Activated CD8-positive, alpha-beta memory T cell treated with anti-CD3 and anti-CD28 coated beads, Interleukin-2, amount 50 U/mL, for 1 hour (primary cell): ENCODE measurements around the gene PCIF1.

ENCODE experiments used
- DNase-seq: peaks from one replicate; pipeline ENCODE4 v3.0.0-alpha.2; 2020; ENCODE audit errors: extremely low read depth

The PCIF1 gene

GRCh38 chr20:45904583-45905504 is 29.6 kb upstream of the PCIF1 start:
- DNase-seq: no peak

GRCh38 chr20:45905505-45906079 is 28.9 kb upstream of the PCIF1 start:
- DNase-seq: no peak

DNA sequence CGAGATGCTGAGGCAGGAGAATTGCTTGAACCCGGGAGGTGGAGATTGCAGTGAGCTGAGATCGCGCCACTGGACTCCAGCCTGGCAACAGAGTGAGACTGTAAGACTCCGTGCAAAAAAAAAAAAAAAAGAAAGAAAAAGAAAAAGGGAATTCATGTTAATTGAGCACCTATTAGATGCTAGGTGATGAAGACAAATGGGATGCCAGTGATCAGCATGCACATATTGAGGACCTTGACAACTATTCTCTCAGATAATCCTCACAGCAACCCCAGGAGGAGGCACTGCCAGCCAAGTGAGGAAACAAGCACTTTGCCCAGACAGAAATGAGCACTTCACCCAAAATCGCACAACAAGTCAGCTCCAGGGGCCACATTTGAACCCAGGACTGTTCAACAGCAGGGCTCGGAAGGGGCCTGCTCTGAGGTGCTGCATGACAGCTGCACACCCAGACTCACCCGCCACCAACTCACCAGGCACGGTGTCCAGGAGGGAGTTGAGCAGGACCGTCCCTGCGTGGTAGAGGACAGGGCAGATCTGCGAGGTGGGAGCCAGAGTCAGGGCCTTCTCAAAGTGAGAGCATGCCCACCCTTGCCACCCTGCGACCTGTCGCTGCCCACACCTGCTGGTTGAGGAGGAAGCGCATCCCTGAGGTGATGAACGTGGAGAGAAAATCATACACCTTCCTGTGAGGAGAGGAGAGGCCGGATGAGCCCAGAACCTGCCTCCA is 27.1 kb upstream of the PCIF1 start:
- no peak for DNase-seq

DNA sequence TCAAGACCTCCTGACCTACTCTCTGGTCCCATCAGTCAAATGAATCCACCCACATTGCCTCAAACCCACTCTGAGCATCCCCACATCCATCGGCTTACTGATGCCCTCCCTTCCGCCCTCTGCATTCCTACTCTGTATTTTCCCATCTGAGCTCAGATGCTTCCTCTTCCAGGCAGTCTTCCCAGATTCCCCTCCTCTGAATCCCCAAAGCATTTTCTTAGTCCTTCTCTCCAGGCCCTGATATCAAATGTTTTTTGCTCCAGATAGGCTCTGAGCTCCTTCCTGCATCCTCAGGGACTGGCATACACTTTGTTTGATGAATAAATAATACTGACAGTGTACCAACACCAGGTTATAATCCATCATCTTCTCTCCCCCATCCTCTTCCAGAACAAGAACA is 26.4 kb upstream of the PCIF1 start:
- DNase-seq: no peak

DNA sequence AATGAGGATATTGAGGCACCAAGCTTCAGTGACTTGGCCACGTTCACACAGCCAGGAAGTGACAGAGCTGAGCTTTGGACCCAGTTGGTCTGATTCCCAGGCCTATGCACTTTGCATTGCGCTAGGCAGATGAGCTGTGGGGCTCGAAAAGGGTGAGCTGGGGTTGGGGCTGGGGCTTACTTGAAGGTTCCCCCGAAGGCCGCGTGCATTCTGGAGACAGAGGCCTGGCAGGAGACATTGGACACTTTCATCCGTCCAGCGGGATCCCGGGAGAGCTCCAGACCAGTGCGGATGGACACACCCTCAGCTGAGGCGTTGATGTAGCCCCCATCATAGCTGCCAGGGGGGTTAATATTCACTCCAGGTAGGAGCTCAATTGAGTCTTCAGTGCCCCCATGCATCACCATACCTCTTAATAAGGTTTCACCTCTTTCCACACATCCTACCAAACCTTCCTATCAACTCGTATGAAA is 25.1 kb upstream of the PCIF1 start:
- DNase-seq: no peak

DNA sequence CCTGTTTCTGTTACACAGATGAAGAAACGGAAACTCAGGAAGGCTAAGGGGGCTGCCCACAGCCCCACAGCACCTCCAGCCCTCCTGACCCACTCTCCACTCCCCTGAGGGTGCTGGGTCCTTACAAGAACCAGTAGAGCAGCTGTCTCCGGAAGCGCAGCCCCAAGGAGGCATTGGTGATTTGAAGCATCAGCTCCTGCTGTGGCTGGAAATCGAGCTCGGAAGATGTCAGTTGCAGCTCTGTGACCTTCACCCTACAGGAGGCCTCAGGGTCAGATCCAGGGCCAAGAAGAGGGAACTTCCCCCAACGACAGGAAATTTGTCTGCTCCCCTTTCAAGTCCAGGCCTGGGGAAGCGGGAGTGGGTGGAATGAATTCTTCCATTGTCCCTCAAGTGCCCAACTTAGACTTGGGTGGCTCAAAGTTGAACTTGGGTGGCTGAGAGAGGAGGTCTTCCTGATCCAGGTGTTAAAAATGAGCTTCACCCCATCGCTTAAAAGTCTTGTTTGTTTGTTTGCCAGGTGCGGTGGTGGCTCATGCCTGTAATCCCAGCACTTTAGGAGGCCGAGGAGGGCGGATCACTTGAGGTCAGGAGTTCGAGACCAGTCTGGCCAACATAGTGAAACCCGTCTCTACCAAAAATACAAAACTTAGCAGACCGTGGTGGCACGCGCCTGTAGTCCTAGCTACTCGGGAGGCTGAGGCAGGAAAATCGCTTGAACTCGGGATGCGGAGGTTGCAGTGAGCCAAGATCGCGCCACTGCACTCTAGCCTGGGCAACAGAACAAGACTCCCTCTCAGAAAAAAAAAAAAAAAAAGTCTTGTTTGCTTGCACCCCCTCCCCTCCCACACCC is 24.4 kb upstream of the PCIF1 start:
- DNase-seq: no peak

DNA sequence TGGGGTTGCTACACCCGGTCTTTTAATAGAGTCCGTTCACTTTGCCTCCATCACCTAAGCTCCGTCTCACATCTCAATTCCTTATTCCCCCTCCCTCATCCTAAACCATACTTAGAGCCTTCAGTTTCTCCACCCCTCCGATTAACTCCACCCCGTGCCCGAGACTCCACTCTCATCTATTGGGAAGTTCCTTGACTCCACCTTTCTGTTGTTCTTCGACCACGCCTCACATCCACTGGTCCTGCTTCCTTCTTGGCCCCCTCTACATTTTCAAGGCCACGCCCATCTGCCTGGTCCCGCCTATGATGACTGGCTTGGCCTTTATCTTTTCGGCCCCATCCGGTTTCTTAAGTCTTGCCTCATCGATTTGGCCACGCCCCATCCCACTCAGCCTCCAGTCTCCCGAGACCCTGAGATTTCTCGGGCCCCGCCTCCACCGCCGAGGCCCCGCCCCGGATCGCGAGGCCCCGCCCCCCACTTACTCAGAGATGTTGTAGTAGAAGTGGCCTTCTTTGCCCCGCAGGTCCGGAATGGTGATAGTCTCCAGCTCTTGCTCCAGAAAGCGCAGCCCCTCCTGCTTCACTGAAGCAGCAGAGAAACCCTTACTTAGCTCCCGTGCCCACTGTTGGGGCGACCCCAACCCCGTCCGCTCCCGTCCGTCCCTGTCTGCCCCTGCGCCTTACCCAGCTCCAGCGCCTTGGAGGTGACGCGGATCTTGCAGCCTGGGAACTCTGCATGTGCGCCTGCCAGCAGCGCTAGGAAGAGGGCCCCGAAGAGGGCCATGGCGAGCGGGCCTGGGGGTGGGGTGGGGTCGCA is 23.6 kb upstream of the PCIF1 start:
- DNase-seq: peak; percentile 63

DNA sequence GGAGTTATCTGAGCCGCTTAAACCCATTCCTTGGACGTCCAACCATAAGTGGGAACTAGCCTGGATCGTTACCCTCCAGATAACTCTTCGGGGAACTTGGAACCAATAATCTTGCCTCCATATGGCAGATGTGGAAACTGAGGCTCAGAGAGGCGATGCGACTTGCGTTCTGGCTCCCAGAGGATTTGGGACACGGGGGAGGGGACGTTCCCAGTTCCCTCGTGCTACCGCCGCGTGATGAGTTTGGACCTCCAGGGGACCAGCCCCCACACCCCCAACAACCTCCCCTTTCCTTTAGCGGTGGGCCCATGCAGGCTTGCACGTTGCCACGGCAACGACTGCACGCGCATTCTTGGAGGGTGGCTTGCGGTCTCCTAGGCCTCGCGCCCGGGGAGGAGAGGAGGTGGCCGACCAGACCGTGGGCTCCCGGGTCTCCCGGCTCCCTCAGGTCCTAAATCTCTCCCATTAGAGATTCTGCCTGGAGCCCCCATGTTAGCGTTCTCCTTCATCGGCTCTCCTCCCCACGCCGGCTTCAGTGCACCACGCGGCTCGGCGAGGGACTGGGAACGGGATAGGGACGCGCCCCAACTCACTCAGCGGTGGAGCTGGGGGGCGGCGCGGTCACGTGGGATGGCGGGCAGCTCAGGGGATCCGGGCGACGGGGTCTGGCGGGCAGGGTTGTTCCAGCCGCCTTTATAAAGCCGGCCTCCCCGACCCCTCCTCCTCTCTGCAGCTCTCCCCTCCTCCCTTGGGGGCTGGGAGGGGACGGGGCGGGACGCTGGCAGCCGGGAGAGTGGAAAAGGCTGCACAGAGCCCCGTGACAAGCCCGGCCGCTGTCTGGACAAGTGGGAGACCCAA is 22.8 kb upstream of the PCIF1 start, which contains the start of gene PLTP:
TSS of gene PLTP (minus strand) at position 670 of the 858 bp plus-strand sequence. CDS start 703 bp downstream, outside the sequence.
- DNase-seq: no peak

DNA sequence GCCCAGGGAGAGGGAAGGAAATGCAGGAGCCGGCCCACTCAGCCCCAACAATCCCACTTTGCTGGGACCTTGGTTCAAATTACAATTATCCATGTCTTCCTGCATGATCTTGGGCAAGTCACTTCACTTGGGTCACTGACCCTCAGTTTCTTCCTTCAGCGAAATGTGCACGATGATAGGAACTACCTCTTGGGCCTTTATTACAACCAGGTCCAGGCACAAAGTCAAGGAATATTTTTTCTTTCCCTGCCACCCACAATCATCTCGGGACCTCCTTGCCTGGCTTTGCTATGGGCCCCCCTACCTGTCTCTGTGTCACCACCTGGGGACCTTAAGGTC is 22.2 kb upstream of the PCIF1 start:
- no peak for DNase-seq

DNA sequence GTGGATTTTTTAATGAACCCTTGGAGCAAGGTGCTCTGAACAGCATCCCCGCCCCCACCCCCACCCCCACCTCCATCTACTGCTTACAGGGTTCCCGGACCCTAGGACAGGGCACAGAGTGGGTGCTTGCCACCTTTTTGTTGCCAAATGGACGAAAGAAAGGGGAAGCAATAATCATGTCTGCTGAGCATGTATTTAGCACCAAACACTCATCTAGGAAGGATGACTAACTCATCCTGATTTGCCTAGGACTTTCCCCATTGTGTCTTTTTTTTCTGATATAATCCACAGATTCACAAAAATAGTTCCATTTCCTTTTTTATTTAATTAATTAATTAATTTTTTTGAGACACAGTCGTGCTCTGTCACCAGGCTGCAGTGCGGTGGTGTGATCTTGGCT is 21.4 kb upstream of the PCIF1 start:
- no peak for DNase-seq

- DNase-seq: no peak
These were observed 16.7 kb upstream of the PCIF1 start for GRCh38 chr20:45917790-45918141.

GRCh38 chr20:45918182-45918737 is 16.2 kb upstream of the PCIF1 start:
- DNase-seq: no peak

DNA sequence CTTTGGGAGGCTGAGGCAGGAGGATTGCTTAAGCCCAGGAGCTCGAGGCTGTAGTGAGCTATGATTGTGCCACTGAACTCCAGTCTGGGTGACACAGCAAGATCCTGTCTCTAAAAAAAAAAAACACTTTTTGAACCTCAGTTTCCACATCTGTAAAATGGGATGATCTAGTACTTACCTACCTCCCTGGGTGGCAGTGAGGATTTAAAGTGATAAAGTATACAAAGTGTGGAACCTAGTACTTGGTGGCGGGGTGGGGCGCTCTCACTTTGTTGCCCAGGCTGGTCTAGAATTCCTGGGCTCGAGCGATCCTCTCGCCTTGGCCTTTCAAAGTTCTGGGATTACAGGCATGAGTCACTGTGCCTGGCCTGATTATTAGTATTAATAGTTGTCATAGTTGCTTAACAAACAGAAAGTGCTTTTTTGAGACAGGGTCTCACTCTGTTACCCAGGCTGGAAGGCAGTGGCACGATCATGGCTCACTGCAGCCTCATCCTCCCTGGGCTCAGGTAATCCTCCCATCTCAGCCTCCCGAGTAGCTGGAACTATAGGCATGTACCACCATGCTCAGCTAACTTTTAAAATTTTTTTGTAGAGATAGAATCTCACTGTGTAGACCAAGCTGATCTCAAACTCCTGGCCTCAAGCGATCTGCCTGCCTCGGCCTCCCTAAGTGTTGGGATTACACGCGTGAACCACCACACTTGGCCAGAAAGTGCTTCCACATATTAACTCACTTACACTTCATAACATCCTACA is 15.5 kb upstream of the PCIF1 start:
- DNase-seq: no peak

GRCh38 chr20:45919542-45920399 is 14.7 kb upstream of the PCIF1 start:
- DNase-seq: no peak

GRCh38 chr20:45920462-45921336 is 13.8 kb upstream of the PCIF1 start:
- DNase-seq: no peak

DNA sequence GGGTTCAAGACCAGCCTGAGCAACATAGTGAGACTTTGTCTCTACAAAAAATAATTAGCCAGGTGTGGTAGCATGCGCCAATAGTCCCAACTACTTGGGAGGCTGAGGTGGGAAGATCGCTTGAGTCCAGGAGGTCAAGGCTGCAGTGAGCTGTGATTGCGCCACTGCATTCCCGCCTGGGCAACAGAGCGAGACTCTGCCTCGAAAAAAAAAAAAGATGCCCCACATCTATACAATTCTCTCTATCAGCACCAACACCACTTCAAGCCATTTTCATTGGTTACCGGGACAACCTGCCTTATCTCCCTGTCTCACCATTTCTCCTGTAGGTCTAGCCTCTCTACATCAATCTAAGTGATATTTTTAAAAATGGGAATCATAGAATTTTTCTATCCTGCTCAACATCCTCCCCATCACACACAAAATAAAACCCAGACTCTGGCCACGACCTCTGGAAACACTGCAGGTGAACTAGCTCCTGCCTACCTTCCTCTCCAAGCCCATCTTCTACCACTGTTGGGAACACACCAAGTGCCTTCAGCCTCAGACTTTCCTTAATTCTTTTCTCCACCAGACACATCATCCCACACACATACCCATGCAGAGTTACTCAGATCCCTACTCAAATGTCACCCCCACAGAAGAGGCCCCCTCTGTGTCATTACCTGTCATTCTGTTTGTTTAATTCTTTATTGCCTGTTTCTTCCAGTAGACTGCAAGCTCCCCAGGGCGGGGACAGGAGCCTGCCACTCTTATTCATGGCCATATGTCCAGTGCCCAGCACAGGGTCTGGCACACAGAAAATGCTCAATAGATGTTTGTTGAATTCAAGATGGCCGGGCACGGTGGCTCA is 12.9 kb upstream of the PCIF1 start:
- DNase-seq: no peak
